PC-9 (cell line): ENCODE results near the gene SAMD1.

Source experiments
- CTCF ChIP-seq: fragments of 200-600 bp; sonication (generic); conservative IDR thresholded peaks from 2 replicates; pipeline ENCODE4 v1.6.1; 2017; ENCODE audit warnings: mixed run types, antibody characterized with exemption, mild to moderate bottlenecking, moderate library complexity
- EZH2 ChIP-seq: fragments of 200-600 bp; sonication (generic); IDR thresholded peaks from 2 replicates; pipeline ENCODE4 v1.8.0; 2017; ENCODE audit warnings: antibody characterized with exemption, low read depth

GRCh38 chr19:14058182-14059092 lies 32.1 kb downstream of the SAMD1 start:
- TF ChIP-seq CTCF (no peak), EZH2 (no peak)
